HG02840 (cell line): ENCODE results near the gene TST.

Source experiments
- ATAC-seq: cut with Tn5 transposase; IDR thresholded peaks from one replicate; pipeline ENCODE4 v1.9.1; 2021; ENCODE audit warnings: mild to moderate bottlenecking, moderate library complexity, moderate number of reproducible peaks; ENCODE audit not compliant: unreplicated experiment, low FRiP score

Gene TST

GRCh38 chr22:37032535-37033460 is 13.6 kb upstream of the TST start:
- ATAC-seq, result no peak

- ATAC-seq, result no peak
These were observed 12.9 kb upstream of the TST start for GRCh38 chr22:37032134-37032534.

- ATAC-seq, result no peak
These were observed 11.5 kb upstream of the TST start for GRCh38 chr22:37030560-37031281.

- ATAC-seq, result no peak
These were observed 9.7 kb upstream of the TST start for GRCh38 chr22:37028692-37029674.

GRCh38 chr22:37027556-37027955 is 8.3 kb upstream of the TST start:
- no peak for ATAC-seq

GRCh38 chr22:37026325-37026724 is 7.1 kb upstream of the TST start:
- no peak for ATAC-seq

- ATAC-seq, result no peak
These were observed 6.3 kb upstream of the TST start for GRCh38 chr22:37025500-37026070.

- ATAC-seq, result no peak
These were observed 5.3 kb upstream of the TST start for GRCh38 chr22:37024339-37025157.

GRCh38 chr22:37023743-37024338 is 4.6 kb upstream of the TST start:
- ATAC-seq, result no peak

- no peak for ATAC-seq
These were observed 3.5 kb upstream of the TST start for GRCh38 chr22:37022483-37023337.

GRCh38 chr22:37021710-37022482 is 2.6 kb upstream of the TST start:
- ATAC-seq, result no peak

GRCh38 chr22:37021041-37021440 is 1.8 kb upstream of the TST start:
- ATAC-seq, result no peak

GRCh38 chr22:37020192-37020479 is 889 bp upstream of the TST start:
- no peak for ATAC-seq

GRCh38 chr22:37018815-37019308 is 385 bp downstream of the TST start:
- no peak for ATAC-seq

GRCh38 chr22:37018086-37018814 is 997 bp downstream of the TST start:
- no peak for ATAC-seq

GRCh38 chr22:37017356-37017755 is 1.9 kb downstream of the TST start:
- ATAC-seq, result no peak
